Epithelial cell of proximal tubule (primary cell): Measurements from ENCODE around the gene ITGAL. TPM values are rescaled to one million over a fixed set of nuclear protein-coding genes. Genes with fewer than 3 reads are reported as not detected.
A peak's percentile ranks its signal among the peaks of the same experiment; 100 is the strongest.

Source experiments
- DNase-seq: peaks from one replicate; pipeline ENCODE4 v3.0.0-alpha.2; 2011; ENCODE audit warnings: low read depth
- H3K4me3 ChIP-seq: 2 replicates; pipeline ENCODE4 v1.5.1; 2011; ENCODE audit warnings: low read depth, mild to moderate bottlenecking, low read length
- total RNA-seq: library from RNA; depleted of rRNA; stranded (reverse); fragments of >200 nt; gene quantifications from 2 replicates; pipeline ENCODE4 v1.2.3, GENCODE V29; 2015
- TF ChIP-seq, protein P1 (sequence below): conservative IDR thresholded peaks from 2 replicates; pipeline ENCODE4 v1.5.1; 2012; ENCODE audit warnings: low read depth, mild to moderate bottlenecking, low read length

Gene ITGAL
- total RNA-seq, 1 donor from 2014 or later, result not detected

DNA sequence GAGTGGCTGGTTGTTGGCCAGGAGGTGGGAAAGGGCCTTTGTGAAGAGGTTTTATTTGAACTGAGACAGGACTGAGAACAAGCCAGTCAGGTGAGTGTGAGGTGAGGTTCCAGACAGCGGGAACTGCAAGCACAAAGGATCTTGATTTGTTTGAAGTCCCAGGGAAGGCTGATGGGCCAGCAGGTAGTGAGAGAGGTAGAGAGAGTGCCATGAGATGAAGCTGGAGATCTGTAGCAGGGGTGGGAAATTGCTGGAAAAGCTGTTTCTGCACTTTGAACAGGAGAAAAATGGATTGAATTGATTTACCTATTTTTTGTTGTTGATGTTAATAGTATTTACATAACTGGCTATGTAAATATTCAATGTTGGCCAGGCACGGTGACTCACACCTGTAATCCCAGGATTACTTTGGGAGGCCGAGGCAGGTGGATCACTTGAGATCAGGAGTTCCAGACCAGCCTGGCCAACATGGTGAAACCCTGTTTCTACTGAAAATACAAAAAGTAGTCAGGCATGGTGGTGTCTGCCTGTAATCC lies 35.0 kb upstream of the ITGAL start:
- no peak for DNase-seq
- no peak overlapping the region for H3K4me3 ChIP-seq
- TF ChIP-seq, protein P1, sequence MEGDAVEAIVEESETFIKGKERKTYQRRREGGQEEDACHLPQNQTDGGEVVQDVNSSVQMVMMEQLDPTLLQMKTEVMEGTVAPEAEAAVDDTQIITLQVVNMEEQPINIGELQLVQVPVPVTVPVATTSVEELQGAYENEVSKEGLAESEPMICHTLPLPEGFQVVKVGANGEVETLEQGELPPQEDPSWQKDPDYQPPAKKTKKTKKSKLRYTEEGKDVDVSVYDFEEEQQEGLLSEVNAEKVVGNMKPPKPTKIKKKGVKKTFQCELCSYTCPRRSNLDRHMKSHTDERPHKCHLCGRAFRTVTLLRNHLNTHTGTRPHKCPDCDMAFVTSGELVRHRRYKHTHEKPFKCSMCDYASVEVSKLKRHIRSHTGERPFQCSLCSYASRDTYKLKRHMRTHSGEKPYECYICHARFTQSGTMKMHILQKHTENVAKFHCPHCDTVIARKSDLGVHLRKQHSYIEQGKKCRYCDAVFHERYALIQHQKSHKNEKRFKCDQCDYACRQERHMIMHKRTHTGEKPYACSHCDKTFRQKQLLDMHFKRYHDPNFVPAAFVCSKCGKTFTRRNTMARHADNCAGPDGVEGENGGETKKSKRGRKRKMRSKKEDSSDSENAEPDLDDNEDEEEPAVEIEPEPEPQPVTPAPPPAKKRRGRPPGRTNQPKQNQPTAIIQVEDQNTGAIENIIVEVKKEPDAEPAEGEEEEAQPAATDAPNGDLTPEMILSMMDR, result no peak

DNA sequence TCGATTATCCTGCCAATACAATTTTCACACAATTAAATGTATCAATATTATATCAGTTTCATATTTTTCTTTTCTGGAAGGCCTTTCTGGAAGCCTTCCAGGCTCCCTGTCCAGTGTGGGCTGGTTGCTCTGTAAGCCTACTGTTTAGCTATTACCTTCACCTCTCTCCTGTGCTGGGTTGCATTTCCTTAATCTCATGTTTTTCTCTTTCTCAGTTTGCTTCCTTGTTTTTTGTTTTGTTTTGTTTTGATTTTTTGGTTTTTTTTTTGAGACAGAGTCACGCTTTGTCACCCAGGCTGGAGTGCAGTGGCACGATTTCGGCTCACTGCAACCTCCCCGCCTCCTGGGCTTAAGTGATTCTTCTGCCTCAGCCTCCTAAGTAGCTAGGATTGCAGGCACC lies 33.7 kb upstream of the ITGAL start:
- H3K4me3 ChIP-seq, result no peak overlapping the region
- no peak for DNase-seq
- TF ChIP-seq, protein P1, result no peak

- TF ChIP-seq, protein P1, result no peak
- DNase-seq, result no peak
- no peak overlapping the region for H3K4me3 ChIP-seq
These were observed 32.7 kb upstream of the ITGAL start for GRCh38 chr16:30439720-30440348.

- DNase-seq, result no peak
- H3K4me3 ChIP-seq, result peak overlapping the region; percentile 6
- TF ChIP-seq, protein P1, result no peak
These were observed 28.9 kb upstream of the ITGAL start for GRCh38 chr16:30443631-30444030.

GRCh38 chr16:30444231-30445148 lies 28.1 kb upstream of the ITGAL start:
- DNase-seq, result no peak

DNA sequence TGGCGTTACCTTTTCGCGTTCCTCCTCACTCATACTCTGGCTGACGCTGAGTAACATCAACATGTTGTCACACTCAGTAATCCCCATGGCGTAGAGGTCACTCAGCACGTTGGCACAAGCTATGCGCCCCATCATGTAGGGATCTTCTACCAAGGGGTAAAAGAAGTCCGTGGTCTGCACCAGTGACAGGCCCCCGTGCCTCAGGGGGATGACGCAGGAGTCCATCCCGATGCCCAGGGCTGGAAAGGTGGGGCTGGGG lies 27.5 kb upstream of the ITGAL start:
- H3K4me3 ChIP-seq, result peak overlapping the region; percentile 98
- TF ChIP-seq, protein P1, result no peak
- DNase-seq, result no peak

More at GRCh38 chr16:30444231-30445148, 28.1 kb upstream of the ITGAL start:
- H3K4me3 ChIP-seq, result peak overlapping the region; percentile 98
- TF ChIP-seq, protein P1, result no peak
